GM23338 (cell line): Measurements from ENCODE around the gene SPATA13. TPM values are rescaled to one million over a fixed set of nuclear protein-coding genes. Genes with fewer than 3 reads are reported as not detected.

ENCODE experiments used
- ATAC-seq: fragments of 200-7000 bp; cut with Tn5 transposase; 3 replicates; pipeline ENCODE4 v1.9.1; 2020
- DNase-seq: peaks from one replicate; pipeline ENCODE4 v3.0.0-alpha.2; 2015; ENCODE audit warnings: low spot score
- H2AFZ ChIP-seq: fragments of 200-600 bp; sonication (generic); 2 replicates; pipeline ENCODE4 v1.8.0; 2016; ENCODE audit warnings: antibody characterized with exemption, mild to moderate bottlenecking, moderate library complexity
- H3F3A ChIP-seq: fragments of 200-600 bp; sonication (generic); replicated peaks from 2 replicates; pipeline ENCODE4 v1.8.0; 2017; ENCODE audit warnings: antibody characterized with exemption, mixed run types, low read depth
- H3K27ac ChIP-seq: fragments of 200-600 bp; sonication (generic); 2 replicates; pipeline ENCODE4 v1.6.1; 2016; ENCODE audit warnings: low read depth
- H3K27me3 ChIP-seq: fragments of 200-600 bp; sonication (generic); 2 replicates; pipeline ENCODE4 v1.8.0; 2016; ENCODE audit warnings: mild to moderate bottlenecking, mixed run types, moderate library complexity; ENCODE audit not compliant: insufficient read depth
- H3K36me3 ChIP-seq: fragments of 200-600 bp; sonication (generic); 2 replicates; pipeline ENCODE4 v1.8.0; 2016; ENCODE audit warnings: mild to moderate bottlenecking; ENCODE audit not compliant: insufficient read depth
- H3K4me1 ChIP-seq: fragments of 200-600 bp; sonication (generic); 2 replicates; pipeline ENCODE4 v1.8.0; 2016; ENCODE audit warnings: mild to moderate bottlenecking, moderate library complexity; ENCODE audit not compliant: insufficient read depth
- H3K4me2 ChIP-seq: fragments of 200-600 bp; sonication (generic); 2 replicates; pipeline ENCODE4 v1.7.1; 2017; ENCODE audit warnings: mixed run types
- H3K4me3 ChIP-seq: fragments of 200-600 bp; sonication (generic); 2 replicates; pipeline ENCODE4 v1.6.1; 2016; ENCODE audit warnings: mixed run types
- H3K79me2 ChIP-seq: fragments of 200-600 bp; sonication (generic); replicated peaks from 2 replicates; pipeline ENCODE4 v1.8.0; 2017; ENCODE audit warnings: mild to moderate bottlenecking; ENCODE audit not compliant: insufficient read depth
- H3K9me2 ChIP-seq: fragments of 200-600 bp; sonication (generic); 2 replicates; pipeline ENCODE4 v1.8.0; 2017; ENCODE audit not compliant: insufficient read depth
- H4K20me1 ChIP-seq: fragments of 200-600 bp; sonication (generic); replicated peaks from 2 replicates; pipeline ENCODE4 v1.8.0; 2017; ENCODE audit warnings: mild to moderate bottlenecking; ENCODE audit not compliant: insufficient read depth
- H3K27ac Mint-ChIP-seq: 2 replicates; pipeline ENCODE4 v1.8.0; 2020; ENCODE audit warnings: inconsistent platforms, mild to moderate bottlenecking, moderate library complexity, mixed read lengths
- H3K27me3 Mint-ChIP-seq: 3 replicates; pipeline ENCODE4 v1.8.0; 2022; ENCODE audit warnings: low read depth, mild to moderate bottlenecking, moderate library complexity, mixed read lengths, inconsistent platforms; ENCODE audit not compliant: insufficient read depth, poor library complexity
- H3K36me3 Mint-ChIP-seq: 3 replicates; pipeline ENCODE4 v1.8.0; 2021; ENCODE audit warnings: low read depth, mild to moderate bottlenecking, inconsistent platforms, moderate library complexity, mixed read lengths
- H3K4me1 Mint-ChIP-seq: 3 replicates; pipeline ENCODE4 v1.8.0; 2020; ENCODE audit warnings: mild to moderate bottlenecking, inconsistent platforms, mixed read lengths
- H3K4me3 Mint-ChIP-seq: 3 replicates; pipeline ENCODE4 v1.8.0; 2021; ENCODE audit warnings: moderate library complexity, mild to moderate bottlenecking, inconsistent platforms, mixed read lengths
- H3K9me3 Mint-ChIP-seq: 3 replicates; pipeline ENCODE4 v1.8.0; 2020; ENCODE audit warnings: moderate library complexity, mild to moderate bottlenecking, inconsistent platforms, mixed read lengths
- CREB1 ChIP-seq: fragments of 250-450 bp; sonication (Bioruptor Pico); IDR thresholded peaks from 2 replicates; pipeline ENCODE4 v1.5.0; 2020; ENCODE audit warnings: low read depth, mild to moderate bottlenecking, moderate library complexity
- EZH2phosphoT487 ChIP-seq: fragments of 200-600 bp; sonication (generic); IDR thresholded peaks from one replicate; pipeline ENCODE4 v1.8.1; 2018; ENCODE audit warnings: antibody characterized with exemption; ENCODE audit not compliant: unreplicated experiment
- JUNB ChIP-seq: IDR thresholded peaks from one replicate; pipeline ENCODE4 v1.6.1; 2016; ENCODE audit warnings: antibody characterized with exemption; ENCODE audit not compliant: unreplicated experiment
- POLR2AphosphoS5 ChIP-seq: IDR thresholded peaks from 2 replicates; pipeline ENCODE4 v1.6.1; 2016; ENCODE audit warnings: antibody characterized with exemption, low read depth
- ZNF114 ChIP-seq: fragments of 250-450 bp; sonication (Bioruptor Pico); IDR thresholded peaks from 2 replicates; pipeline ENCODE4 v1.5.0; 2020; ENCODE audit warnings: mild to moderate bottlenecking, moderate library complexity
- ZNF331 ChIP-seq: fragments of 250-450 bp; sonication (Bioruptor Pico); IDR thresholded peaks from 2 replicates; pipeline ENCODE4 v1.5.0; 2020; ENCODE audit warnings: low read depth, mild to moderate bottlenecking, moderate library complexity
- polyA plus RNA-seq: library from polyadenylated mRNA; unstranded; fragments of >200 nt; fragmentation: Nextera tagmentation; extraction: Ambion mirVana; gene quantifications from 2 replicates; pipeline ENCODE4 v1.2.1, GENCODE V29; 2016
- total RNA-seq: library from RNA; depleted of rRNA; stranded (reverse); fragments of >200 nt; shearing (Covaris generic); gene quantifications from 2 replicates; pipeline ENCODE4 v1.2.3, GENCODE V29; 2014
- TF ChIP-seq, protein P1 (sequence below), 2 experiments: fragments of 200-600 bp in 1 of 2; sonication (generic) in 1 of 2; conservative IDR thresholded peaks; 2 replicates each; pipeline versions ENCODE4 v1.5.1 to v1.6.1; 2016 to 2017; ENCODE audit warnings: antibody characterized with exemption in 2 of 2, low read depth in 2 of 2, mild to moderate bottlenecking in 2 of 2, moderate library complexity in 1 of 2
- TF ChIP-seq, protein P2 (sequence below): IDR thresholded peaks from one replicate; pipeline ENCODE4 v1.6.1; 2018; ENCODE audit warnings: antibody characterized with exemption; ENCODE audit not compliant: unreplicated experiment
- TF ChIP-seq, protein P3 (sequence below): IDR thresholded peaks from 2 replicates; pipeline ENCODE4 v1.6.1; 2016; ENCODE audit warnings: antibody characterized with exemption

The SPATA13 gene
- total and polyA plus RNA-seq, 2 experiments from 2014 or later = 11.9 to 45.7 TPM

DNA sequence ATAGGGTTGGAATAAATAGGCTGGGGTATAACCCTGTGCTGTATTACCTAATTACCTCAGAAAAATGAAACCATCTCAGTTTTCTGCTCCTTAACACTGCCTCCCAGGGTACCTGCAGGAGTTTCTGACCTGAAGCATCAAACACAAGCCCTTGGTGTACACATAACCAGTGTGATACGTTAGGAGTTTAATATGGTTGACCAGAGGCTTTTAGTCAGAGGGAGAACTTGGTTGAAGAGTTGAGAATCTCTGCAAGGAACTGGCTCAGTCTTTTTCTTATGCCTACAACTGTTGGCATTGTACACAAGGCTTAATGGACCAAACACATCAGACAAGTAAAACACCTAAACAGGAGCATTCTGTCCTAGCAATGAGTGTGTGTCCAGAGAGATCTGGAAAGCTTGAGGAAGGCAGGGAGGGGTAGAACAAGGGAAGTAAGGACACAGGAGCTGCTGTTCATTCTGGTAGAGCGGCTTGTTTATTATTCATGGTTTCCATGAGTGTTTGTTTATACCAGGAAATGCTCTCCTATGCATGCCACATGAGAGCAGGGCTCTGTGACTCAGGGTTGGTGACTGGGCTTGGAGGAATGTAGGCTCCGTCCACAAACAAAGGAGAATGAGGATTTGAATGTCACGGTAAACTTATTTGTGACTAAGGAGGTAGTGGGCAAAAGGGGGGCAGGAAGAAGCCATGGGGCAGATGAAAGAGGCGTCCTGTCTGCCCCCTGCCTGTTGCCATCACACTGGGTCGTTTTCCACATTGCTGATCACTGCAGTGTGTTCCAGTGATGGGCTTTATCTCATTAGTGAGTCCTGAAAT lies 11.9 kb upstream of the SPATA13 start:
- TF ChIP-seq POLR2AphosphoS5 = no peak
- TF ChIP-seq, protein P1, sequence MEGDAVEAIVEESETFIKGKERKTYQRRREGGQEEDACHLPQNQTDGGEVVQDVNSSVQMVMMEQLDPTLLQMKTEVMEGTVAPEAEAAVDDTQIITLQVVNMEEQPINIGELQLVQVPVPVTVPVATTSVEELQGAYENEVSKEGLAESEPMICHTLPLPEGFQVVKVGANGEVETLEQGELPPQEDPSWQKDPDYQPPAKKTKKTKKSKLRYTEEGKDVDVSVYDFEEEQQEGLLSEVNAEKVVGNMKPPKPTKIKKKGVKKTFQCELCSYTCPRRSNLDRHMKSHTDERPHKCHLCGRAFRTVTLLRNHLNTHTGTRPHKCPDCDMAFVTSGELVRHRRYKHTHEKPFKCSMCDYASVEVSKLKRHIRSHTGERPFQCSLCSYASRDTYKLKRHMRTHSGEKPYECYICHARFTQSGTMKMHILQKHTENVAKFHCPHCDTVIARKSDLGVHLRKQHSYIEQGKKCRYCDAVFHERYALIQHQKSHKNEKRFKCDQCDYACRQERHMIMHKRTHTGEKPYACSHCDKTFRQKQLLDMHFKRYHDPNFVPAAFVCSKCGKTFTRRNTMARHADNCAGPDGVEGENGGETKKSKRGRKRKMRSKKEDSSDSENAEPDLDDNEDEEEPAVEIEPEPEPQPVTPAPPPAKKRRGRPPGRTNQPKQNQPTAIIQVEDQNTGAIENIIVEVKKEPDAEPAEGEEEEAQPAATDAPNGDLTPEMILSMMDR (conservative IDR thresholded peaks at IDR 0.05; ENCODE audit: low read depth in 2 of 2) = 0 out of 4 replicates have a peak, but pooled peaks of 1 of the 2 experiments have one; percentile 7
- Histone ChIP-seq H3K4me2 (0 out of 2 replicates have a peak overlapping the region, but pooled peaks have one; percentile 6), H3K27ac (peak overlapping the region; percentile 23; the same call in 1 of the 2 replicates), H3F3A (no peaks in the 10 kb centered on the region), H3K27me3 (no peaks in the 10 kb centered on the region), H3K79me2 (no peaks in the 10 kb centered on the region), H3K9me2 (no peaks in the 10 kb centered on the region), H3K4me1 (peaks cover 15% of the 10 kb centered on the region), H3K4me3 (no peak overlapping the region), H2AFZ (no peak overlapping the region; the same call in 1 of the 2 replicates), H3K36me3 (no peaks in the 10 kb centered on the region), H4K20me1 (no peaks in the 10 kb centered on the region)
- Mint-ChIP-seq H3K9me3 (no peaks in the 10 kb centered on the region), H3K4me1 (peaks cover 37% of the 10 kb centered on the region), H3K27me3 (peaks cover 6% of the 10 kb centered on the region), H3K36me3 (no peaks in the 10 kb centered on the region), H3K4me3 (no peak overlapping the region; the same call in 2 of the 3 replicates), H3K27ac (peak overlapping the region; percentile 56; the same call in 1 of the 2 replicates)
- DNase-seq = peak; percentile 72
- peak; percentile 64 for ATAC-seq

DNA sequence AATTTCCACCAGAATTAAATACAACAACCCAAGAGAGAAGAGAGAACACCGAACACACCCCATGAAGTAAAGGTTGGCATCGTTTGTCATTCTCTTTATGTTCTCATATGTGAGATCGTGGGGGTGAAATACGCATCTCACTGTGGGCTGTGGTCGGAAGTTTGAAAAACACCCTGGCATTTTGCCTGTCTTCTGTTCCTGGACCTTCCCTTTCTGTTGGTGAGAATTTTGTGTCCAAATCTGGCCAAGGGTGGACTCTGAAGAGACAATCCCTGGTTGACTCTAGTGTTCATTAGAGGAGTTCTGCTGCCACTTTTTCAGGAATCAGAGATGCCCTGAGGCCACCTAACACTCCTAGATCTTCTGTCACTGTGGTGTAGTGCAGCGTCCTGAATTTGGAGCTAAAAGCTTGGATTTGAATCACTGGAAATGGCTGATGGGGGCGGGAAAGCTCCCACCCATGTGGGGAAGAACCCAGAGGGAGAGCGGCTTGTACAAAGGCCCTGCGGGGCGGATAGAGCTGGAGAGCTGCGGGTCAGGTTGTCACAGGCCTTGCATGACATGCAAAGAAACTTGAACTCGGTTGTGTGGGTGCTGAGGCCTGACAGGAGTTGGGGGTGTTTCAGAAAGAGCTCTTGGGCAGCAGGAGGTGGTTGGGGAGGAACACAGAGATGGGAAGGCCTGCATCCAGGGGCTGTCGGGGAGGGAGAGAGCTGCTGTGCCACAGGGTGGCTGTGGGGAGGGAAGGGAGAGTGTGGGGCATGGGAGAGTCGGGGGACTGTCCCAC lies 11.1 kb upstream of the SPATA13 start:
- Histone ChIP-seq H3K27ac (peak overlapping the region; percentile 23; the same call in 1 of the 2 replicates), H3K9me2 (no peaks in the 10 kb centered on the region), H3K4me1 (peaks cover 15% of the 10 kb centered on the region), H3K36me3 (no peaks in the 10 kb centered on the region), H3K27me3 (no peaks in the 10 kb centered on the region), H3K4me3 (no peak overlapping the region), H3K79me2 (no peaks in the 10 kb centered on the region), H2AFZ (peak overlapping the region; percentile 80; the same call in 1 of the 2 replicates), H3F3A (no peaks in the 10 kb centered on the region), H3K4me2 (no peak overlapping the region), H4K20me1 (no peaks in the 10 kb centered on the region)
- DNase-seq (no peak), ATAC-seq (no peak)
- Mint-ChIP-seq H3K27me3 (peaks cover 6% of the 10 kb centered on the region), H3K4me1 (peaks cover 37% of the 10 kb centered on the region), H3K27ac (peak overlapping the region; percentile 56; the same call in 1 of the 2 replicates), H3K9me3 (no peaks in the 10 kb centered on the region), H3K4me3 (no peak overlapping the region; the same call in 2 of the 3 replicates), H3K36me3 (no peaks in the 10 kb centered on the region)
- TF ChIP-seq, protein P2, sequence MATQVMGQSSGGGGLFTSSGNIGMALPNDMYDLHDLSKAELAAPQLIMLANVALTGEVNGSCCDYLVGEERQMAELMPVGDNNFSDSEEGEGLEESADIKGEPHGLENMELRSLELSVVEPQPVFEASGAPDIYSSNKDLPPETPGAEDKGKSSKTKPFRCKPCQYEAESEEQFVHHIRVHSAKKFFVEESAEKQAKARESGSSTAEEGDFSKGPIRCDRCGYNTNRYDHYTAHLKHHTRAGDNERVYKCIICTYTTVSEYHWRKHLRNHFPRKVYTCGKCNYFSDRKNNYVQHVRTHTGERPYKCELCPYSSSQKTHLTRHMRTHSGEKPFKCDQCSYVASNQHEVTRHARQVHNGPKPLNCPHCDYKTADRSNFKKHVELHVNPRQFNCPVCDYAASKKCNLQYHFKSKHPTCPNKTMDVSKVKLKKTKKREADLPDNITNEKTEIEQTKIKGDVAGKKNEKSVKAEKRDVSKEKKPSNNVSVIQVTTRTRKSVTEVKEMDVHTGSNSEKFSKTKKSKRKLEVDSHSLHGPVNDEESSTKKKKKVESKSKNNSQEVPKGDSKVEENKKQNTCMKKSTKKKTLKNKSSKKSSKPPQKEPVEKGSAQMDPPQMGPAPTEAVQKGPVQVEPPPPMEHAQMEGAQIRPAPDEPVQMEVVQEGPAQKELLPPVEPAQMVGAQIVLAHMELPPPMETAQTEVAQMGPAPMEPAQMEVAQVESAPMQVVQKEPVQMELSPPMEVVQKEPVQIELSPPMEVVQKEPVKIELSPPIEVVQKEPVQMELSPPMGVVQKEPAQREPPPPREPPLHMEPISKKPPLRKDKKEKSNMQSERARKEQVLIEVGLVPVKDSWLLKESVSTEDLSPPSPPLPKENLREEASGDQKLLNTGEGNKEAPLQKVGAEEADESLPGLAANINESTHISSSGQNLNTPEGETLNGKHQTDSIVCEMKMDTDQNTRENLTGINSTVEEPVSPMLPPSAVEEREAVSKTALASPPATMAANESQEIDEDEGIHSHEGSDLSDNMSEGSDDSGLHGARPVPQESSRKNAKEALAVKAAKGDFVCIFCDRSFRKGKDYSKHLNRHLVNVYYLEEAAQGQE = no peak
- TF ChIP-seq, protein P3, sequence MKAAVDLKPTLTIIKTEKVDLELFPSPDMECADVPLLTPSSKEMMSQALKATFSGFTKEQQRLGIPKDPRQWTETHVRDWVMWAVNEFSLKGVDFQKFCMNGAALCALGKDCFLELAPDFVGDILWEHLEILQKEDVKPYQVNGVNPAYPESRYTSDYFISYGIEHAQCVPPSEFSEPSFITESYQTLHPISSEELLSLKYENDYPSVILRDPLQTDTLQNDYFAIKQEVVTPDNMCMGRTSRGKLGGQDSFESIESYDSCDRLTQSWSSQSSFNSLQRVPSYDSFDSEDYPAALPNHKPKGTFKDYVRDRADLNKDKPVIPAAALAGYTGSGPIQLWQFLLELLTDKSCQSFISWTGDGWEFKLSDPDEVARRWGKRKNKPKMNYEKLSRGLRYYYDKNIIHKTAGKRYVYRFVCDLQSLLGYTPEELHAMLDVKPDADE = no peak
- TF ChIP-seq POLR2AphosphoS5 (no peak), ZNF114 (CRISPR knock-in tag) (no peak), JUNB (no peak), CREB1 (CRISPR knock-in tag) (no peak), ZNF331 (CRISPR knock-in tag) (no peak), EZH2phosphoT487 (no peak)
- TF ChIP-seq, protein P1 (conservative IDR thresholded peaks at IDR 0.05; ENCODE audit: low read depth in 2 of 2) = no peak
